ENCODE measurements around the gene TMX4.

GRCh38 chr20:8049310-8049709 is 29.7 kb upstream of the TMX4 start:
- TF ChIP-seq, protein P1, sequence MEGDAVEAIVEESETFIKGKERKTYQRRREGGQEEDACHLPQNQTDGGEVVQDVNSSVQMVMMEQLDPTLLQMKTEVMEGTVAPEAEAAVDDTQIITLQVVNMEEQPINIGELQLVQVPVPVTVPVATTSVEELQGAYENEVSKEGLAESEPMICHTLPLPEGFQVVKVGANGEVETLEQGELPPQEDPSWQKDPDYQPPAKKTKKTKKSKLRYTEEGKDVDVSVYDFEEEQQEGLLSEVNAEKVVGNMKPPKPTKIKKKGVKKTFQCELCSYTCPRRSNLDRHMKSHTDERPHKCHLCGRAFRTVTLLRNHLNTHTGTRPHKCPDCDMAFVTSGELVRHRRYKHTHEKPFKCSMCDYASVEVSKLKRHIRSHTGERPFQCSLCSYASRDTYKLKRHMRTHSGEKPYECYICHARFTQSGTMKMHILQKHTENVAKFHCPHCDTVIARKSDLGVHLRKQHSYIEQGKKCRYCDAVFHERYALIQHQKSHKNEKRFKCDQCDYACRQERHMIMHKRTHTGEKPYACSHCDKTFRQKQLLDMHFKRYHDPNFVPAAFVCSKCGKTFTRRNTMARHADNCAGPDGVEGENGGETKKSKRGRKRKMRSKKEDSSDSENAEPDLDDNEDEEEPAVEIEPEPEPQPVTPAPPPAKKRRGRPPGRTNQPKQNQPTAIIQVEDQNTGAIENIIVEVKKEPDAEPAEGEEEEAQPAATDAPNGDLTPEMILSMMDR (IDR thresholded peaks at IDR 0.05; ENCODE audit: low read length): no peak
- no peak for TF ChIP-seq EZH2 (IDR thresholded peaks at IDR 0.05; ENCODE audit: borderline replicate concordance, low read length)

All from OCI-LY1 (cell line).